HL-60/S4 treated with phorbol 12-myristate 13-acetate at 8.2 ng/mL for 4 days and 3 days (cell line): Measurements from ENCODE around the gene LAMP1.
"Not testable (repeated sequence)": the region's sequence is repeated elsewhere in the genome, so short reads cannot be mapped to it uniquely, and the experiment has no call there.

Experiments used
- in situ Hi-C: fragments of 300-500 bp; cut with MboI; formaldehyde crosslinking; loops from 2 replicates; pipeline ENCODE4 v1.15.0; 2022; ENCODE audit warnings: low sequenced_read_pairs

LAMP1 gene

GRCh38 chr13:113327391-113327765 is 30.3 kb downstream of the LAMP1 start:
- in situ Hi-C loops, result no loop called here

DNA sequence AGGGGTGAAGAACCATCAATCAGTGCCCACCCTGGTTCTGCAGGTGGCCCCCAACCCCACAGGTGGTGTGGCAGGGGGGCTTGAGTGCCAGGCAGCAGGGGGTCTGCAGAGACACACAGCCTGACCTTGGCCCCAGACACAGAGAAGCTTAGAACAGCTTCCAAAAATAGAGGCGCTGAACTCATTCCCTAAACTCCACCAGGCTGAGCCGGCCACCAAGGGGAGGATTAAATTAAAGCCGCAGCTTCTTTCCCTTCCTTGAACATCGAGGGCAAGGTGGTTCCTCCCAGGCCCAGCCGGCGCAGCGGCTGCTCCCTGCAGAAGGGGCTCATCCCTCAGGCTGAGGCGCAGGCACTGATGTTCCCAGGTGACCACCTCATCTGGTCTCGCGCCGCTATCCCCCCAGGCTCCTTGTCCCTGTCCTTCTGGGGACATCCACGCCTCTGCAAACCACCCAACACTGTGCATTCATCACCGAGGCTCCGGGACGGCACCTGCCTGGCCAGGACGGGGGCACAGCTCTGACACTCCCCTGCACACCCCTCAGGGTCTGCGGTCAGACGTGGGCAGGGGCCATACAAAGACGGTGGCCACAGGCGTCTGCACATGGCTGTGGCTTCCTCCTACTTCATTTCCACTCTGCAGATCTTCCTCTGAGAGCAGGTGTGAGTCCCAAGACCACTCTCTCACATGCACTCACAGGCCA is 30.9 kb downstream of the LAMP1 start:
- in situ Hi-C loops, result no loop called here

GRCh38 chr13:113328851-113329250 is 31.8 kb downstream of the LAMP1 start:
- in situ Hi-C loops, result no loop called here

DNA sequence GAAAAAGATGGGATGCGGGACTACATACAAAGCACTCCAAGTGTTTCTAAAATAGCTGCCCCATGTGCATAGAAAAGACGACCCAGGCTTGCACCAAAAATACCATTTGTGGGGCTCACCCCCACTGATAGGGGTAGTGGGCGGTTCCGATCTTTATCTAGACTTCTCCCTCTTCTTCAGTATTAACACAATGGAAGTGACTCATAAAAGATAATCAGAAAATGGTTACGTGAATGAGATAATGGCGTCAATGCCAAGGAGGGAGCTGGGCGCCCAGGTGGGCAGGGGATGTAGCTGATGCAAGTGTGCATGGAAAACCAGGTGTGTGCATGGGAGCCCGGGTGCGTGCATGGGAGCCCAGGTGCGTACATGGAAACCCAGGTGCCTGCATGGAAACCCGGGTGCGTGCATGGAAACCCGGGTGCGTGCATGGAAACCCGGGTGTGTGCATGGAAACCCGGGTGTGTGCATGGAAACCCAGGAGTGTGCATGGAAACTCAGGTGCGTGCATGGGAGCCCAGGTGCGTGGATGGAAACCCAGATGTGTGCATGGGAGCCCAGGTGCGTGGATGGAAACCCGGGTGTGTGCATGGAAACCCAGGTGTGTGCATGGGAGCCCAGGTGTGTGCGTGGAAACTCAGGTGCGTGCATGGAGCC is 32.7 kb downstream of the LAMP1 start:
- in situ Hi-C loops, result no loop called here

DNA sequence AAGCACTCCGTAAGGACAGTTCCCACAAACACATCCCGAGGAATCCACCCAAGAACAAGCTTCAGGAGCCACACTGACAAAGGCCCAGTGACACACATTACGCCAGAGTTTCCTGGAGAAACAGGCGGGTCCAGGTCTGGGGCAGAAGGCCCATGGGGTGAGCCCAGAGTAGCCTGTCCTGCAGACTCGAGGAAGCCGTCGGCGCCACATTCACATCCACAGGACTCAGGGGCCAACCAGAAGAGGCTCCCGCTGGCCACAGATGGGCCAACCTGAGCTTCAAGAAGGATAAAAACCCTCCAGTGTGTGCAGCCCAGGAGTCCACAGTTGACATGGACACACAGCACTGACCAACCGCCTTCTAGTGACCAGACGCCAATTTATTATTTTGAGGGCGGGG is 35.6 kb downstream of the LAMP1 start:
- in situ Hi-C loops, result no loop called here

DNA sequence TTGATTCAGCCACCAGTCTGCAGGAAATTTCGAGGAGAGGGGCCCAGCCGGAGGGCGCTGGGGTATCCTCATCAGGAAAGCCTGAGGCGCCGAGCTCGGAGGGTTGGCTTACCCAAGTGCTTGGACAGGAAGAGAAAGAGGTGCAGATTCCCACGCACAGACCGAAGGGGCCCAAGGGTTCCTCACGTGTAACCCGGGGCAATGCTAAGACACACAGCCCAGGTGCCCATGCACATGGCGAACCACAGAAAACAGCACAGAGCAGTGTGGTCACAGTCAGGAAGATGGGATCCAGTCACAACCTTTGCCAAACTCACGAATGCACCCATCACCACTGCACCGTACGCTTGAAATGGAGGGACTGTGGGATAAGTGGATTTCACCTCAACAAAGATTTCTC is 36.0 kb downstream of the LAMP1 start:
- in situ Hi-C loops, result no loop called here

- in situ Hi-C loops, result no loop called here
Measured at GRCh38 chr13:113337556-113337955, 40.5 kb downstream of the LAMP1 start.

- in situ Hi-C loops, result no loop called here
Measured at GRCh38 chr13:113337976-113338375, 40.9 kb downstream of the LAMP1 start.

- in situ Hi-C loops, result no loop called here
Measured at GRCh38 chr13:113338451-113338850, 41.4 kb downstream of the LAMP1 start.

DNA sequence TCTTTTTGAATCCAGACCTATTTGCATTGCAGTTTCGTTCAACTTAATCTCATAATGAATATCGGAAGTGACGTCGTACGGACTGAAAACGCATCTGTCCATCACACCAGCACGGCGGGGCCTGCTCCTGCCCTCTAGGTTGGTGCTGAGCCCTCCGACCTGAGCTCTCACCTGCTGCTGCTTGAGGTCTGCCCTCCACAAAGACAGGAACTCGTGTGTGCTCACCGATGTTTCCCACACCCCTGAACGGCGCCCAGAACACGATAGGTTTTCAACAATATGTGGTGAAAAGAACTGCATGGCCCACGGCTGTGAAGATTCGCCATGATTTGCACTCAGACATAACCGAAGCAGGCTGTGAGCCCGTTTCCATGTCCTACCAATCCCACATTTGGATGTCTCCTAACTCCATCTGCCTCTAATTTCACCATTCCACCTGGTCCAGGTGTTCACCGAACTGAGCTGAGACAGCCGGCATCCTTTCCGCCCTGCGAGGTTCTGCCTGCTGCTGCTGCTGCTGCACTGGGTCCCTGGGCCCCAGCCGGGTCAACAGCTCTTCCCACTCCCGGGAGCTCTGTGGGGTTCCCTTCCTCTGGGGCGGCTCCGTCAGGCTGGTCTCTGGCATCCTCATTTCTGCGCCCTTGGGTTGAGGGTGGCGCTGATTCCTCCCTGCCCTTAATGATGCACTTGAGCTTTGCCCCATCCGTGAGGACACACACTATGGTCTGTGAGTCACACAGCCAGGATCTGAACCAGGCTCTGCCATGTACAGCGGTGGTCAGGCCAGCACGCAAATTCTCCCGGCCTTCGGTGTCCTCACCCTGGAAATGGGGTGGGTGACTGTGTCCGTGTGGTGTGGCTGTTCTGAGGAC is 46.0 kb downstream of the LAMP1 start:
- in situ Hi-C loops, result no loop called here

DNA sequence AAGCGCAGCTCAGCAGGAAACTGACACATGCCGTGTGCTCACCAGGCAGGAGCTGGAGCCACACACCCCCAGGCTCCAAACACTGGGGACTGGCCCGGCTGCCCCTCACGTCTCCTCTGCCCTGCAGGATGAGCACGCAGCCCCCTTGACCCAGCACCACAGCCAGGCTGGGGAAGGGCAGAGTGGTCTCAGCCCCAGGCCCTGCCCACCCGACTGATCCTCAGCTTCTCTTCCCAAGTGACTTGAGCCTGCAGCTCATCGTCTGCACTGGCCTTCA is 46.6 kb downstream of the LAMP1 start:
- in situ Hi-C loops, result no loop called here

DNA sequence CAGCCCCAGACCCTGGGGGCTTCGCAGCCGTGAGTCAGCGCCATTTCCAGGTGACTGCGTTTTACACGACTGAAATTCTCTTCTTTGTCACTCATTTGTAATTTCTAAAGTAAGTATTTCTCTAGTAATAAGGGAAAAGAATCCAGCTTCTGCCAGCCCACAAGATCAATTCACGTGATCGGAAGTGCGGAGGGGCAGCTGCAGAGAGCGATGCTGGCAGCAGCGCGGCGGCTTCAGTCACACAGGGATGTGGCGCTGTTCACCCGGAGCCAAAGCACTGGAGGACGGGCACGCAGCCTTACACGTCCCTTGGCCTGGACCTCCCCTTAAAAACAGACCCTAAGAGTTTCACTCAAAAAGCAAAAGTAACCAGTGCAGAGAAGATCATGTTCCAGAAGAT is 48.4 kb downstream of the LAMP1 start:
- in situ Hi-C loops, result no loop called here

- in situ Hi-C loops, result not testable (repeated sequence)
Measured at GRCh38 chr13:113347736-113348225, 50.7 kb downstream of the LAMP1 start.

GRCh38 chr13:113348591-113348990 is 51.6 kb downstream of the LAMP1 start:
- in situ Hi-C loops, result no loop called here

DNA sequence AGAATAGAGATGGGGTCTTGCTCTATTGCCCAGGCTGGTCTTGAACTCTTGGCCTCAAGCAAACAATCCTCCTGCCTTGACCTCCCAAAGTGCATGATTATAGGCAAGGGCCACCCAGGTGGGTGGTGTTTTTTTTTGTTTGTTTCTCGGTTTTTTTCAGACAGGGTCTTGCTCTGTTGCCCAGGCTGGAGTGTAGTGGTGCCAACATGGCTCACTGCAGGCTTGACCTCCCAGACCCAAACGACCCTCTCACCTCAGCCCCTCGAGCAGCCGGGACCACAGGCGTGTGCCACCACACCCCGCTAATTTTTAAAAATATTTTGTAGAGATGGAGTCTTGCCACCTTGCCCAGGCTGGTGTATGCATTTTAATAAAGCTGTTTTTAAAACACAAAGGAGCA is 52.0 kb downstream of the LAMP1 start:
- in situ Hi-C loops, result no loop called here

DNA sequence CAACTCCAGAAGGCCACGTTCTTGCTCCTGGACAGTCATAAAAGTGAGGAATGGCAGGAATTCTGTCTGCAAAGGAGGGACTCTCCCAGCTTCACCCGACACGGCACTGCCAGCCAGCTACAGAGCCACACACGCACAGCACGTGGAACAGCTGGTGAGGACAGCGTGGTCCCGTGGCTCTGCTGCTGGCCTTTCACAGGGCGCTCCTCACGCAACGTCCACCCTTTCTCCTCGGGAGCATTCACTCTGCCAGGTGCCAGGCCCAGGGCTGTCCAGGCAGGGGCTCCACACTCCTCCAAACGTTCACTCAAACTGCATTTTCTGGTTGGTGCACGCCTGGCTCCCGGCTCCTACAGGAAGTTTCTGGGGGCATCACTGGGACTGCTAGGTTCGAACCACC is 52.5 kb downstream of the LAMP1 start:
- in situ Hi-C loops, result no loop called here

DNA sequence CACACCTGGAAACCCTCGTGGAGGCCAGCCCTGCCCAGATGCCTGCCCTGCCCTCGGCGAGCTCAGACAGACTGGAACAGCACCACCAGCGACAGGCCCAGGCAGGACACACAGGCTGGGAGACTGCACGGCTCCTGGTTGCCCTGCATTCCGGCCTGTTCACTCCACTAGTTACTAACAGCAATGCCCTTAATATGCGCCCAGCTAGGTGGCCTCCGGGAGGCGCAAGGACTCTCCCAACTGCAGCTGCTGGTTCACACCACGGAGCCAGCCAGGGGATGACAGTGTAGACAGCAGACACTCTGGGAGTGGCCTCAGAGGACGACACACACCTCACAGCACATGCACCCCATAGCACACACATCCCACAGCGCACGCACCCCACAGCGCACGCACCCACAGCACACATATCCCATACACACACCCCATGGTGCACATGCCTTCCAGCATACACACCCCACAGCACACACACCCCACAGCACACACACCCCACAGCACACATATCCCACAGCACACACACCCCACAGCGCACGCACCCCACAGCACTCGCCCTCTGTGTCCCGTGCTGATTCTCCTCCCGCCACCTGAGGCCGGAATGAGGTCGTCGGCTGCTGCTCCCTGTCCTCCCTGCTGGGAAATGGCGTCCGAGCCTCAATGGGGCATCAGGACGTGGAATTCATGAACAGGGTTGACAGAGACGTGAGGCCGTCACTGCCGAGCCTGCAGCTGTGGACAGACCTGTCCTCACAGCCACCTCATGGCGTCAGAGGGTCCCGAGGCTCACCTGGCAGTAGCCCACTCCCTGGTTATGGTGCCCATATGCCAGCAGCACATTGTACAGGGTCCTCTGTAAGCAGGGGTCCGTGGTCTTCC is 53.3 kb downstream of the LAMP1 start:
- in situ Hi-C loops, result no loop called here

GRCh38 chr13:113350938-113351335 is 53.9 kb downstream of the LAMP1 start:
- in situ Hi-C loops, result no loop called here

DNA sequence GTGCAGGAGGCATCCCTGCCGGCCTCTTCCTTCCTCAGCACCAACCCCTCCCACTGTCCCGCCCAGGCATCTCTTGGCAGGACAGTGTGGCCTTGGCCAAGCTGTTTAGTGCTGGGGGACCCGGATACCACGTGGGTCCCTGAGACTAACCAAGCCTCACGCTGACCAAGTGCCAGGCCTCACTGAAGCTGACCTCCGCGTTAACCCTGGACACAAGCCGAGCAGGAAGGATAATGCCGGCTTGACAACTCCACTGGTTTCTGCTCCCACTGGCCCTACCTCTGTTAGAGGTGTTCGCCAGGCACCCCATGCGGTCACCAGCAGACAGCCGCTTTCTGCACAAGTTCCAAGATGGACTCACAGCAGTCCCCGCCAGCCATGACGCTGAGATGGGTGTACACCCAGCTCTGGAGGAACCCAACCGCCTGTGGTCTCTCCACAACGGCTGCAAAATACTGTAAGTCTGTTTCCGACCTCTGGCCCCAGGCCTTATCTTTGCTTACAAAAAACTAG is 54.5 kb downstream of the LAMP1 start:
- in situ Hi-C loops, result no loop called here

- in situ Hi-C loops, result no loop called here
Measured at GRCh38 chr13:113353254-113353653, 56.2 kb downstream of the LAMP1 start.
